GM12878 (cell line): Measurements from ENCODE around the gene AAMP. TPM values are rescaled to one million over a fixed set of nuclear protein-coding genes. Genes with fewer than 3 reads are reported as not detected.

ENCODE experiments used
- ATAC-seq: fragments of 200-7000 bp; cut with Tn5 transposase; 3 replicates; pipeline ENCODE4 v1.9.1; 2020; ENCODE audit warnings: mild to moderate bottlenecking, moderate library complexity
- BruUV-seq: library from RNA; stranded (reverse); fragments of 400-500 nt; replicated peaks from 2 replicates; lab custom pipeline; 2021; lab: Mats Ljungman, UMichigan
- CTCF ChIA-PET: fragments of 300-600 bp; sonication (Branson Sonifier 250); formaldehyde crosslinking; extraction: SDS; loops from one replicate; lab custom pipeline; 2021; ENCODE audit warnings: inconsistent platforms; lab: Yijun Ruan, JAX
- POLR2A ChIA-PET: fragments of 350-600 bp; formaldehyde crosslinking; extraction: SDS; loops from one replicate; lab custom pipeline; 2021; ENCODE audit warnings: inconsistent platforms; lab: Charles Lee
- RAD21 ChIA-PET: fragments of 300-600 bp; sonication (Branson Sonifier 250); formaldehyde crosslinking; loops from one replicate; lab custom pipeline; 2023; ENCODE audit warnings: antibody characterized with exemption; ENCODE audit not compliant: unreplicated experiment; lab: Charles Lee
- SMC1A ChIA-PET: fragments of 300-600 bp; sonication (Branson Sonifier 250); formaldehyde crosslinking; loops from one replicate; lab custom pipeline; 2023; ENCODE audit not compliant: unreplicated experiment, uncharacterized antibody; lab: Charles Lee
- DNase-seq: peaks from one replicate; pipeline ENCODE4 v3.0.0-alpha.2; 2011; ENCODE audit warnings: low read depth, low spot score
- FAIRE-seq: peaks from 3 replicates; lab custom pipeline; 2011; peaks lifted over from hg19 to GRCh38; lab: Jason Lieb, UNC
- H2AFZ ChIP-seq: 2 replicates; pipeline ENCODE4 v1.6.0; 2011; ENCODE audit warnings: low read depth, low read length, control low read depth; ENCODE audit not compliant: control insufficient read depth
- H3K27ac ChIP-seq: 2 replicates; pipeline ENCODE4 v1.5.1; 2011; ENCODE audit warnings: control low read depth; ENCODE audit not compliant: control insufficient read depth, insufficient read depth
- H3K27me3 ChIP-seq, 2 experiments: replicated peaks in 1 of 2; 2 replicates each; pipeline versions ENCODE4 v1.6.0 to v1.6.1; 2011; ENCODE audit warnings: low read length in 1 of 2; ENCODE audit not compliant: control insufficient read depth in 2 of 2, insufficient read depth in 2 of 2
- H3K36me3 ChIP-seq, 2 experiments: 2 replicates each; pipeline ENCODE4 v1.5.1; 2011; ENCODE audit warnings: low read length in 1 of 2; ENCODE audit not compliant: control insufficient read depth in 2 of 2, insufficient read depth in 2 of 2
- H3K4me1 ChIP-seq: 2 replicates; pipeline ENCODE4 v1.6.1; 2011; ENCODE audit warnings: mild to moderate bottlenecking, low read length, moderate library complexity, mixed read lengths; ENCODE audit not compliant: control insufficient read depth, insufficient read depth
- H3K4me2 ChIP-seq: 2 replicates; pipeline ENCODE4 v1.6.0; 2011; ENCODE audit warnings: control low read depth; ENCODE audit not compliant: control insufficient read depth, insufficient read depth
- H3K4me3 ChIP-seq: fragments of 200-600 bp; sonication (generic); 2 replicates; pipeline ENCODE4 v1.5.1; 2016
- H3K79me2 ChIP-seq: 2 replicates; pipeline ENCODE4 v1.6.0; 2011; ENCODE audit warnings: low read length; ENCODE audit not compliant: control insufficient read depth, insufficient read depth
- H3K9ac ChIP-seq: 2 replicates; pipeline ENCODE4 v1.8.0; 2011; ENCODE audit warnings: low read length, control low read depth, mixed read lengths; ENCODE audit not compliant: control insufficient read depth, insufficient read depth
- H3K9me3 ChIP-seq: replicated peaks from 3 replicates; pipeline ENCODE4 v1.5.1; 2011; ENCODE audit warnings: mild to moderate bottlenecking, low read length; ENCODE audit not compliant: control insufficient read depth, insufficient read depth
- H4K20me1 ChIP-seq: 2 replicates; pipeline ENCODE4 v1.6.0; 2011; ENCODE audit not compliant: control insufficient read depth, insufficient read depth
- ATF7 ChIP-seq: fragments of 450-650 bp; IDR thresholded peaks from 2 replicates; pipeline ENCODE4 v1.6.1; 2016; ENCODE audit warnings: low read depth, mild to moderate bottlenecking
- CTCF ChIP-seq, 3 experiments: IDR thresholded peaks in 2 of 3; conservative IDR thresholded peaks in 1 of 3; 2 replicates each; pipeline ENCODE4 v1.5.1; 2011; ENCODE audit warnings: low read depth in 3 of 3, low read length in 3 of 3, mild to moderate bottlenecking in 3 of 3, control low read depth in 2 of 3, moderate library complexity in 2 of 3, inconsistent platforms in 1 of 3, mixed read lengths in 1 of 3; ENCODE audit not compliant: control insufficient read depth in 2 of 3, insufficient read depth in 1 of 3; ENCODE audit errors: extremely low read depth in 1 of 3
- EGR1 ChIP-seq, 2 experiments: IDR thresholded peaks; 1 replicate in 1 of 2; 2 replicates in 1 of 2; pipeline ENCODE4 v1.6.1; 2011 to 2012; ENCODE audit warnings: low read depth in 2 of 2, low read length in 2 of 2, borderline replicate concordance in 1 of 2, mild to moderate bottlenecking in 1 of 2, moderate library complexity in 1 of 2
- ETV6 ChIP-seq, 2 experiments: fragments of 450-650 bp in 1 of 2; IDR thresholded peaks in 1 of 2; conservative IDR thresholded peaks in 1 of 2; 2 replicates each; pipeline ENCODE4 v1.6.1; 2014; ENCODE audit warnings: antibody characterized with exemption in 1 of 2, borderline replicate concordance in 1 of 2, low read depth in 1 of 2, mild to moderate bottlenecking in 1 of 2, moderate library complexity in 1 of 2
- FOXM1 ChIP-seq: IDR thresholded peaks from 2 replicates; pipeline ENCODE4 v1.6.1; 2012; ENCODE audit warnings: low read depth, mild to moderate bottlenecking, inconsistent platforms, low read length, moderate library complexity
- IRF4 ChIP-seq: IDR thresholded peaks from 2 replicates; pipeline ENCODE4 v1.6.1; 2011; ENCODE audit warnings: low read depth, low read length
- IRF5 ChIP-seq: fragments of 450-650 bp; IDR thresholded peaks from 2 replicates; pipeline ENCODE4 v1.6.1; 2017; ENCODE audit warnings: borderline replicate concordance
- MXI1 ChIP-seq: fragments of 150-350 bp; IDR thresholded peaks from 2 replicates; pipeline ENCODE4 v1.6.1; 2011; ENCODE audit warnings: low read depth, mild to moderate bottlenecking, inconsistent platforms, low read length, improper control_type of control experiment
- NR2C2 ChIP-seq: IDR thresholded peaks from 2 replicates; pipeline ENCODE4 v1.6.1; 2011; ENCODE audit warnings: borderline replicate concordance, low read depth; ENCODE audit not compliant: control insufficient read depth, insufficient read length
- POLR2AphosphoS5 ChIP-seq: IDR thresholded peaks from 2 replicates; pipeline ENCODE4 v1.6.1; 2011; ENCODE audit warnings: mild to moderate bottlenecking, low read length, inconsistent platforms
- POU2F2 ChIP-seq: IDR thresholded peaks from 3 replicates; pipeline ENCODE4 v1.6.1; 2011; ENCODE audit warnings: low read depth, mild to moderate bottlenecking, low read length, borderline replicate concordance
- RB1 ChIP-seq: fragments of 450-650 bp; formaldehyde crosslinking; IDR thresholded peaks from 2 replicates; pipeline ENCODE4 v1.6.1; 2017; ENCODE audit warnings: mild to moderate bottlenecking, borderline replicate concordance
- RFX5 ChIP-seq: IDR thresholded peaks from 2 replicates; pipeline ENCODE4 v1.6.1; 2011; ENCODE audit warnings: low read depth, low read length, improper control_type of control experiment
- RUNX3 ChIP-seq: IDR thresholded peaks from 2 replicates; pipeline ENCODE4 v1.6.1; 2012; ENCODE audit warnings: low read length, inconsistent platforms
- TAF1 ChIP-seq: IDR thresholded peaks from 2 replicates; pipeline ENCODE4 v1.6.1; 2011; ENCODE audit warnings: mild to moderate bottlenecking, low read depth, low read length, borderline replicate concordance
- ZNF687 ChIP-seq: fragments of 450-650 bp; IDR thresholded peaks from 2 replicates; pipeline ENCODE4 v1.6.1; 2017; ENCODE audit warnings: mild to moderate bottlenecking, moderate library complexity
- WGBS: methylation state at CpG from one replicate; pipeline ENCODE4 v1.1.6; 2016; ENCODE audit warnings: low lambda C conversion rate; ENCODE audit not compliant: insufficient replicate concordance, insufficient coverage; ENCODE audit errors: missing lambda C conversion rate; 5-methylcytosine and 5-hydroxymethylcytosine counted together
- in situ Hi-C: fragments of 300-500 bp; cut with MboI; formaldehyde crosslinking; loops from 9 replicates; pipeline ENCODE4 v1.14.3; 2018; ENCODE audit warnings: mixed read lengths
- intact Hi-C: fragments of 100-400 bp; cut with micrococcal nuclease; formaldehyde crosslinking; loops from one replicate; pipeline ENCODE4 v1.14.2; 2022; ENCODE audit not compliant: unreplicated experiment
- polyA plus RNA-seq, 11 experiments: library from polyadenylated mRNA; depleted of rRNA in 4 of 11; unstranded in 6 of 11; stranded (reverse) in 5 of 11; fragments of >200 nt; fragmentation: Nextera tagmentation in 4 of 11; fragmentation: Illumina TruSeq in 1 of 11; extraction: Ambion mirVana in 4 of 11; extraction: Trizol in 1 of 11; gene quantifications; 1 replicate in 1 of 11; 2 replicates in 10 of 11; pipeline versions ENCODE4 v1.2.1 to v1.2.3, GENCODE V29; 2011 to 2016; ENCODE audit warnings: inconsistent platforms in 2 of 11, missing spikeins in 2 of 11, low read depth in 1 of 11
- total RNA-seq, 4 experiments: library from RNA; depleted of rRNA in 3 of 4; stranded (reverse); fragments of >200 nt in 3 of 4; fragmentation: Illumina TruSeq in 1 of 4; extraction: Trizol in 1 of 4; gene quantifications; 2 replicates each; pipeline versions ENCODE4 v1.2.1 to v1.2.3, GENCODE V29; 2013 to 2021

Gene AAMP
- total and polyA plus RNA-seq, 10 of the 15 experiments (the other 5 are each of a cell fraction or from before 2014, with no cell fraction given), result 4.4 to 140 (median 81.9) TPM

GRCh38 chr2:218281449-218281848 is 11.5 kb upstream of the AAMP start:
- Histone ChIP-seq H3K27ac (no peak overlapping the region), H3K4me1 (peaks cover 25% of the 10 kb centered on the region), H3K36me3 (peaks cover 11 to 17% of the 10 kb centered on the region in 2 experiments), H2AFZ (no peak overlapping the region), H3K79me2 (peaks cover 22% of the 10 kb centered on the region), H3K27me3 (no peaks in the 10 kb centered on the region), H3K9ac (no peak overlapping the region), H3K4me2 (no peak overlapping the region), H3K9me3 (no peaks in the 10 kb centered on the region), H3K4me3 (no peak overlapping the region), H4K20me1 (no peaks in the 10 kb centered on the region)
- FAIRE-seq (no peak), ATAC-seq (no peak), DNase-seq (no peak)
- RAD21 ChIA-PET, result interaction anchor here (7.2 kb wide), 1 partner anchor 8 kb away, joined by 141 read pairs; the partner anchor contains the start of genes AAMP and PNKD
- SMC1A ChIA-PET, result no interaction called here
- in situ Hi-C loops, result loop anchor here (25.0 kb wide), 1 partner anchor 106 kb away; the partner anchor contains the start of genes CTDSP1 and SLC11A1
- no TSS peak for BruUV-seq
- CTCF ChIA-PET, result interaction anchor here (0.5 to 7.4 kb wide), 3 partner anchors 9 to 686 kb away, joined by 3 to 154 read pairs (median 4); partner anchors contain the start of genes AAMP and PNKD
- TF ChIP-seq ZNF687 (no peak), NR2C2 (no peak), POLR2AphosphoS5 (no peak), EGR1 (IDR thresholded peaks at IDR 0.05; ENCODE audit: borderline replicate concordance in 1 of 2, low read depth in 2 of 2, low read length in 2 of 2) (no peak), ATF7 (no peak), MXI1 (no peak), CTCF (IDR thresholded peaks at IDR 0.05 in 2 of 3, conservative IDR thresholded peaks at IDR 0.05 in 1 of 3; ENCODE audit: control insufficient read depth in 2 of 3, extremely low read depth in 1 of 3, insufficient read depth in 1 of 3, low read depth in 3 of 3, low read length in 3 of 3) (no peak), RB1 (no peak), IRF5 (no peak), RFX5 (no peak), TAF1 (no peak), IRF4 (no peak), FOXM1 (no peak), POU2F2 (no peak), ETV6 (conservative IDR thresholded peaks at IDR 0.05 in 1 of 2, IDR thresholded peaks at IDR 0.05 in 1 of 2; ENCODE audit: borderline replicate concordance in 1 of 2, low read depth in 1 of 2) (no peak), RUNX3 (no peak)
- POLR2A ChIA-PET, result no interaction called here
- WGBS, result 95% methylated on average over 3 of the region's 3 CpGs
- intact Hi-C loops, result no loop called here
